ENCODE data around the gene PLEKHH2.

DNA sequence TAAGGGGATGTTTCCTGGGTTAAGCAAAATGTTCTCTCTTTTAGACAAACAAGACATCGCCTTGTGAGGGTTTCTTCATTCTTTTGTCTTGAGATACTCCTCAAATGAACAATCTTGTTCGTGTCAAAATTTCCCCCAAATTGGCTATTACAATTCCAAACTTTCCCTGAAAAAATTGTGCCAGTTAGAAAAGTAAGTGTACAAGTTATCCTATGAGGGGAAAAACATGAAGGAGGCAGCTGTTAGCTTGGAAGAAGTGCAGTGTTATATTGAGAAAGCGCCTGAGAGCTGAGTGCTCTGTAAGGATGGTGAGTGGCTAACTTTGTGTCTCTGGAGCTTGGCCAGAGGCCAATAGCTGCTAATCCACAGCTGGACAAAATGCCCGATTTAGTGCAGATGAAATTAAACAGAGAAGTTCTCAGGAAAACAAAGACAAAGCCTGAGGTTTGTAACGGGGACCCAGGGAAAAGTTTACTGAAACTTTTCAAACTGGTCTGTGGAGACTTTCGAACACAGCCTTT lies 14.1 kb upstream of the PLEKHH2 start:
- TF ChIP-seq, protein P1, sequence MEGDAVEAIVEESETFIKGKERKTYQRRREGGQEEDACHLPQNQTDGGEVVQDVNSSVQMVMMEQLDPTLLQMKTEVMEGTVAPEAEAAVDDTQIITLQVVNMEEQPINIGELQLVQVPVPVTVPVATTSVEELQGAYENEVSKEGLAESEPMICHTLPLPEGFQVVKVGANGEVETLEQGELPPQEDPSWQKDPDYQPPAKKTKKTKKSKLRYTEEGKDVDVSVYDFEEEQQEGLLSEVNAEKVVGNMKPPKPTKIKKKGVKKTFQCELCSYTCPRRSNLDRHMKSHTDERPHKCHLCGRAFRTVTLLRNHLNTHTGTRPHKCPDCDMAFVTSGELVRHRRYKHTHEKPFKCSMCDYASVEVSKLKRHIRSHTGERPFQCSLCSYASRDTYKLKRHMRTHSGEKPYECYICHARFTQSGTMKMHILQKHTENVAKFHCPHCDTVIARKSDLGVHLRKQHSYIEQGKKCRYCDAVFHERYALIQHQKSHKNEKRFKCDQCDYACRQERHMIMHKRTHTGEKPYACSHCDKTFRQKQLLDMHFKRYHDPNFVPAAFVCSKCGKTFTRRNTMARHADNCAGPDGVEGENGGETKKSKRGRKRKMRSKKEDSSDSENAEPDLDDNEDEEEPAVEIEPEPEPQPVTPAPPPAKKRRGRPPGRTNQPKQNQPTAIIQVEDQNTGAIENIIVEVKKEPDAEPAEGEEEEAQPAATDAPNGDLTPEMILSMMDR (IDR thresholded peaks at IDR 0.05): no peak
- no peak for TF ChIP-seq POLR2A (IDR thresholded peaks at IDR 0.05)
